IPS-NIHi7 (cell line): ENCODE measurements around the gene NYNRIN.
"Not testable (repeated sequence)": the region's sequence is repeated elsewhere in the genome, so short reads cannot be mapped to it uniquely, and the experiment has no call there.

Experiments
- DNase-seq: peaks from one replicate; pipeline ENCODE4 v3.0.0; 2012; ENCODE audit warnings: mixed read lengths; ENCODE audit errors: extremely low spot score

NYNRIN gene

DNA sequence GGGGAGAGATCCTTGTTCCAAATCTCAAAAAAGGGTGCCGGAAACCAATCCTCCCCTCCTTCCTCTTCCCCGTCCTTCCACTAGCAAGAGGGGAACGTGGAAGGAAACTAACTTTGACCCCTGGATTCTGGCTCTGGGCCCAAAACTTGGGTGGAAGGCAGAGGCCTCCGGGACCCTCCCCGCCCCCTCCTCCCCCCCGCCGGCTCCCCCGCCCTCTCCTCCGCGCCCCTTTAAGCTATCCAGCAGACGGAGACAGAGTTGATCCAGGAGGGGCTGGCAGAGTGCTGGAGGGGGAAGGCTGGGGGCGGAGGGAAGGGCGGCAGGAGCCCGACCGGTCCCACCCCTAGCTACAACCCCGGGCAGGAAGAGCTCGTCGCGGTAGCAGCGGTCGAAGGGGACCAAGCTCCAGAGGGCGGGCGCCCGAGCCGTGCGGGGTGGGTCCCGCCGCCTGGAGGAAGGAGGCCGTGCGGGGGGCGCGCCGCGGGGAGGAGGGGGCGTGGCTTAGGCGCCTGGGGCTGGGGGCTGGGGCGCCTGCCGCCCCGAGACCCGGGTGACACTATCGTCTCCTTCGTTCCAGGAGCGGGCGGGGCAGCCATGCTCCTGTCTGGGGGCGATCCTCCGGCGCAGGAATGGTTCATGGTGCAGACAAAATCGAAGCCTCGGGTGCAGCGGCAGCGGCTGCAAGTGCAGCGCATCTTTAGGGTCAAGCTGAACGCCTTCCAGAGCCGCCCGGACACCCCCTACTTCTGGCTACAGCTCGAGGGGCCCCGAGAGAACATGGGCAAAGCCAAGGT lies at the start of gene NYNRIN:
NYNRIN (plus strand) TSS at position 351 of the 794 bp plus-strand sequence; CDS start at position 595, 244 bp downstream.
- DNase-seq, result peak; percentile 81

GRCh38 chr14:24349742-24350141 lies 49.1 kb upstream of the NYNRIN start:
- DNase-seq, result no peak

GRCh38 chr14:24351517-24351916 lies 47.3 kb upstream of the NYNRIN start:
- DNase-seq, result no peak

GRCh38 chr14:24353559-24354481 lies 45.0 kb upstream of the NYNRIN start:
- DNase-seq, result no peak

GRCh38 chr14:24354482-24354825 lies 44.3 kb upstream of the NYNRIN start:
- DNase-seq, result not testable (repeated sequence)

DNA sequence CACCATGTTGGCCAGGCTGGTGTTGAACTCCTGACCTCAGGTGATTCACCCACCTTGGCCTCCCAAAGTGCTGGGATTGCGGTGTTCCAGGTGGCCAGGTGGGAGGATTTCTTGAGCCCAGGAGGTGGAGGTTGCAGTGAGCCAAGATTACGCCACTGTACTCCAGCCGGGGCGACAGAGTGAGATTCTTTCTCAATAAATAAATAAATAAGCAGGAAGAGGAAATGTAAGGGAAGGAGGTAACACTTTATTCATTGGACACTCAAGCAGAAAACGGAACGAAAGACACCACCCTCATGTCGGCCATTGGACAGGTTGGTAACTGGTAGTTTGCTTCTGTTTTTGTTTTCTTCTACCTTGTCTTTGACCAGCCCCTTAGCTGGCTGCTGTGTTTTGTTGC lies 43.8 kb upstream of the NYNRIN start:
- DNase-seq, result no peak

GRCh38 chr14:24356208-24356607 lies 42.6 kb upstream of the NYNRIN start:
- no peak for DNase-seq

- DNase-seq, result no peak
These were observed 38.5 kb upstream of the NYNRIN start for GRCh38 chr14:24360281-24360680.

- DNase-seq, result no peak
These were observed 37.5 kb upstream of the NYNRIN start for GRCh38 chr14:24361326-24361725.

GRCh38 chr14:24362241-24362960 lies 36.4 kb upstream of the NYNRIN start:
- DNase-seq, result no peak

DNA sequence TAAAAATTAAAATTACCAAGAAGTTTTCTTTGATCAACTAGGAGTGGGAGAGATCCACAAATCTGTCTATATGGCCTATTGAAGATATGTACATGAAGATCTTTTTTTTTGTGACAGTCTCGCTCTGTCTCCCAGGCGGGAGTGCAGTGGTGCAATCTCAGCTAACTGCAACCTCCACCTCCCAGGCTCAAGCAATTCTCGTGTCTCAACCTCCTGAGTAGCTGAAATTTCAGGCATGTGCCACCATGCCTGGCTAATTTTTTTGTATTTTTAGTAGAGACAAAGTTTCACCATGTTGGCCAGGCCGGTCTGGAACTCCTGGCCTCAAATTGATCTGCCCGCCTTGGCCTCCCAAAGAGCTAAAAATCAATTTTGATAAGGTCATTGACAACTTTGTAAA lies 35.4 kb upstream of the NYNRIN start:
- no peak for DNase-seq

DNA sequence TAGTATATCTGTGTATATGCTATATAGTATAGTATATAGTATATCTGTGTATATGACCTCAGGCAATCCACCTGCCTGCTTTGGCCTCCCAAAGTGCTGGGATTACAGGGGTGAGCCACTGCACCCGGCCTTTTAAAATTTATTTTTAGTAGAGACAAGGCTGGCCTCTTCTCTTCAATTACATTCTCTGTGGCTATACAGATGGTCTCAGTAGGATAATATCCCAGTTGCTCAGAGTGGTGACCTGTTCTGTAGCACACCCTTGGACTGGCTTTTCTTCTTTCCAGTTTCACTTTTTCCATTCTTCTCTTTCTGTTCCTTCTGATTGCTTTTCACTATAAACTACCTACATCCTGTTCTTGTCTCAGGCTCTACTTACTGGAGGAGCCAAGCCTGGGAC lies 34.0 kb upstream of the NYNRIN start:
- no peak for DNase-seq

- peak; percentile 88 for DNase-seq
These were observed 33.0 kb upstream of the NYNRIN start for GRCh38 chr14:24365600-24366412.

DNA sequence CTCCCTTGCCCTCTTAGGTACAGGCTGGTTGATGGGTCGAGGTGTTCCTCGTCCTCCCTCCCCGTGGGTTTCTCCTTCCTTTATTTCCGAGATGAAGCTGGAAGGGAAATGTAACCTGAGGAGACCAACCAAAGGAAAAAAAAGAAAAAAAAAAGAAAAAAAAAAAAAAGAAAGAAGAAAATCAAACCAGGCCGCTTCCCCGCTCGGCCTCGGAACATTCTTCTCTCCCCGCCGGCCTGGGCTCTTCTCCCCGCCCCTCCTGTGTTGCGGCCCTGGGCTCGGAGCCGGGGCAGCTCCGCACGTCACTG lies 32.4 kb upstream of the NYNRIN start:
- no peak for DNase-seq

GRCh38 chr14:24366721-24367513 lies 31.9 kb upstream of the NYNRIN start:
- peak; percentile 78 for DNase-seq

GRCh38 chr14:24367514-24368211 lies 31.1 kb upstream of the NYNRIN start, which contains the start of gene NFATC4:
NFATC4 (plus strand) TSS chr14:24368184; CDS start chr14:24368341, 157 bp downstream.
- DNase-seq, result peak; percentile 74

GRCh38 chr14:24368212-24368561 lies 30.6 kb upstream of the NYNRIN start:
- no peak for DNase-seq

DNA sequence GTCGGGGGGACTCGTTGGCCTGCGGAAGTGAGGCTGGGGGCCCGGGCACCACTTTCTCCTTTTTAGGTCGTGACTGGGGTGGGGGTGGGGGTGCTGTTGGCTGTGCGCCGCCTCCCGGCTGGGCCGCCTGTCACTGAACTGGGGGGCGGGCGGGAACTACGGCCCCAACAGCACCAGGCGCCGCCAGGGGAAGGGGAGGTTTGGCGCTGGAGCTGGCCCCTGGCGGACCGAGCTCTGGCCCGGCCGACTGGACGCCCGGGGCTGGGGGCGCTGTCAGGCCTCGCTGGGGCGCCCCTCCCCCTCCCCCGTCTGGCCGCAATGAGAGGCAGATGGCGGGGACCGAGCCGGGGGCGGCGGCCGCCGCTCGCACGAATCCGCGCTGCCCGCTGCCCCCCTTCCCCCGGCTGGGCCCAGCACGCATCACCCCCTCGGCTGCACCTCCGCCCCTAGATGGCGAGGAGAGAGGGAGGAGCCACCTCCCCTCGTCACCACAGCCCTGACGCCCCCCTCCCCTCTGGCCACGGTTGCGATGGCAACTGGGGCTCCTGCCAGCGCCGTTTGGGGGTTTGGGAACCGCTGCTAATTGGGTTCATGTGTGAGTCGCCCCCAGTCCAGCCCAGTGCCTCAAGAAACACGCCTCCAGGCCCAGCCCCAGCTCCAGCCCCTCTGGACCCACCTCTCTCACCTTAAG lies 30.1 kb upstream of the NYNRIN start:
- DNase-seq, result peak; percentile 78

DNA sequence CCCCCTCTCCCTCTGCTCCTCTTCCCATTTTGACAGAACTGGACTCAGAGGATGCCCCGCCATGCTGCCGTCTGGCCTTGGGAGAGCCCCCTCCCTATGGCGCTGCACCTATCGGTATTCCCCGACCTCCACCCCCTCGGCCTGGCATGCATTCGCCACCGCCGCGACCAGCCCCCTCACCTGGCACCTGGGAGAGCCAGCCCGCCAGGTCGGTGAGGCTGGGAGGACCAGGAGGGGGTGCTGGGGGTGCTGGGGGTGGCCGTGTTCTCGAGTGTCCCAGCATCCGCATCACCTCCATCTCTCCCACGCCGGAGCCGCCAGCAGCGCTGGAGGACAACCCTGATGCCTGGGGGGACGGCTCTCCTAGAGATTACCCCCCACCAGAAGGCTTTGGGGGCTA lies 29.3 kb upstream of the NYNRIN start:
- DNase-seq, result no peak
